ENCODE measurements around the gene TOLLIP.

The TOLLIP gene

GRCh38 chr11:1231396-1232020 lies 77.9 kb downstream of the TOLLIP start:
- no peak for DNase-seq (ENCODE audit: low spot score)

GRCh38 chr11:1230456-1231395 lies 78.7 kb downstream of the TOLLIP start:
- no peak for DNase-seq (ENCODE audit: low spot score)

- DNase-seq (ENCODE audit: low spot score): no peak
Observed at GRCh38 chr11:1230121-1230455, 79.3 kb downstream of the TOLLIP start.

- no peak for DNase-seq (ENCODE audit: low spot score)
Observed at GRCh38 chr11:1229471-1230120, 79.8 kb downstream of the TOLLIP start.

- DNase-seq (ENCODE audit: low spot score): no peak
Observed at GRCh38 chr11:1228921-1229451, 80.4 kb downstream of the TOLLIP start.

GRCh38 chr11:1228101-1228821 lies 81.2 kb downstream of the TOLLIP start:
- DNase-seq (ENCODE audit: low spot score): no peak

GRCh38 chr11:1227551-1228100 lies 81.8 kb downstream of the TOLLIP start:
- no peak for DNase-seq (ENCODE audit: low spot score)

- no peak for DNase-seq (ENCODE audit: low spot score)
Observed at GRCh38 chr11:1226986-1227550, 82.4 kb downstream of the TOLLIP start.

- no peak for DNase-seq (ENCODE audit: low spot score)
Observed at GRCh38 chr11:1226226-1226985, 83.0 kb downstream of the TOLLIP start.

GRCh38 chr11:1225386-1226225 lies 83.8 kb downstream of the TOLLIP start:
- no peak for DNase-seq (ENCODE audit: low spot score)

- no peak for DNase-seq (ENCODE audit: low spot score)
Observed at GRCh38 chr11:1224491-1225385, 84.7 kb downstream of the TOLLIP start.
